Colonic mucosa (tissue), 4 donors: ENCODE measurements around the gene HOXC10. TPM values are rescaled to one million over a fixed set of nuclear protein-coding genes. Genes with fewer than 3 reads are reported as not detected.

ENCODE experiments used
- DNase-seq: peaks from one replicate; pipeline ENCODE4 v3.0.0-alpha.2; 2020
- H3K27ac ChIP-seq: fragments of 200-600 bp; one replicate; pipeline ENCODE4 v1.8.0; 2021
- H3K27me3 ChIP-seq: fragments of 200-600 bp; one replicate; pipeline ENCODE4 v1.8.0; 2021
- H3K36me3 ChIP-seq: fragments of 200-600 bp; one replicate; pipeline ENCODE4 v1.8.0; 2021
- H3K4me1 ChIP-seq: fragments of 200-600 bp; one replicate; pipeline ENCODE4 v1.8.0; 2021; ENCODE audit warnings: mild to moderate bottlenecking
- H3K4me3 ChIP-seq: fragments of 200-600 bp; one replicate; pipeline ENCODE4 v1.8.0; 2021
- H3K9ac ChIP-seq, 2 donors: one replicate each; pipeline ENCODE4 v1.7.0; 2013; ENCODE audit warnings: control low read depth in 2 of 2, low read depth in 2 of 2, low read length in 2 of 2
- H3K9me3 ChIP-seq: fragments of 200-600 bp; one replicate; pipeline ENCODE4 v1.8.0; 2021
- intact Hi-C: fragments of 100-400 bp; cut with DNase I; formaldehyde crosslinking; loops from one replicate; pipeline ENCODE4 v1.14.1; 2022
- total RNA-seq, 2 donors: library from RNA; stranded (reverse); fragmentation: NEBNext Ultra II Directional in 1 of 2; extraction: Animal tissue kit (Norgen Biotek cat#: 25700) in 1 of 2; gene quantifications; one replicate each; pipeline ENCODE4 v1.2.1, GENCODE V29; 2021
- TF ChIP-seq, protein P1 (sequence below): fragments of 200-600 bp; IDR thresholded peaks from one replicate; pipeline ENCODE4 v1.8.0; 2022; ENCODE audit warnings: antibody characterized with exemption, mild to moderate bottlenecking
- donor health status: healthy.
- donor health status: DM: no; HTN: no; CAD: no.
- donor health status: DM: no; HTN: no; CAD: no.

Gene HOXC10
- total RNA-seq, 2 donors from 2014 or later, result not detected

DNA sequence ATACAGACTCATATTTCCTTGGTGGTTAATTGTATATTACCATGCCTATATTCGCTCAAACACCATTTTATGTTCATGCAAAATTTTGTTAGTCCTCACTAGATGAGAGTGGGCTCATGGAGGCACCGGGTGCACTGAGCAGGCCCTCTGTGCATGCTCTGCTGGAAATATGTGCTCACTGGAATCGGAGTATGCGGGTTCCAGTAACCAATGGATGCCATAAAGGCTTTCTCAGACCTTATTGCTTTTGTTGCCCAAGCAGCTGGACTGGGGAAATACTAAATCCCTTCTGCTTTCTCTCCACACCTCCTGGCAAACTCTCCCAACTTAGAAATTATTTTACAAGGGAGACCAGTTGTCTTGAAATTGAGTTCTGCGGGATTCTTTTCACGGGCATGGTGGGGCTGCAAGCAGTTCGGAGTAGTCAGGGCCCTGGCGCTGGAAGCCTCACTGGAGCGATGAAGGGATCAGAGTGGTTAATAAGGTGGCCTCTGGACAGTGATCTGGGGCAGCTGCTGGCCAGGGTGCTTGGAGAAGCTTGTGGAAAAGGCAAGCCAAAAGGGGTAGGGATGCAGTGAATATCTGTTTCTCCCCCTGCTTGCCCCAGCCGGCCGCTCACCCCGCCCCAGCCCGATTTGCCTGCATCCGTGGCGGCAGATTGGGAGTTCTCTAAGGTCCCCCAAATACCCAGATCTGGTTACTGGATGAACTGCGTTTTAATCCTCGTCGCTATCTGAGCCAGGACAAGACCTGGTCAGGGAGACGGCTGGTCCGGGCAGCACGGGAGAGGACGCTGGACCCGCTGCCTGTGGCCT is 35.9 kb downstream of the HOXC10 start:
- Histone ChIP-seq H3K36me3 (no peaks in the 10 kb centered on the region), H3K4me1 (peaks cover 6% of the 10 kb centered on the region), H3K9me3 (no peaks in the 10 kb centered on the region), H3K27ac (no peak overlapping the region), H3K4me3 (no peak overlapping the region), H3K27me3 (peaks cover 94% of the 10 kb centered on the region), H3K9ac (peak overlapping the region in 1 of 2 donors; percentile 12)
- no peak for DNase-seq
- intact Hi-C loops, result no loop called here
- TF ChIP-seq, protein P1, sequence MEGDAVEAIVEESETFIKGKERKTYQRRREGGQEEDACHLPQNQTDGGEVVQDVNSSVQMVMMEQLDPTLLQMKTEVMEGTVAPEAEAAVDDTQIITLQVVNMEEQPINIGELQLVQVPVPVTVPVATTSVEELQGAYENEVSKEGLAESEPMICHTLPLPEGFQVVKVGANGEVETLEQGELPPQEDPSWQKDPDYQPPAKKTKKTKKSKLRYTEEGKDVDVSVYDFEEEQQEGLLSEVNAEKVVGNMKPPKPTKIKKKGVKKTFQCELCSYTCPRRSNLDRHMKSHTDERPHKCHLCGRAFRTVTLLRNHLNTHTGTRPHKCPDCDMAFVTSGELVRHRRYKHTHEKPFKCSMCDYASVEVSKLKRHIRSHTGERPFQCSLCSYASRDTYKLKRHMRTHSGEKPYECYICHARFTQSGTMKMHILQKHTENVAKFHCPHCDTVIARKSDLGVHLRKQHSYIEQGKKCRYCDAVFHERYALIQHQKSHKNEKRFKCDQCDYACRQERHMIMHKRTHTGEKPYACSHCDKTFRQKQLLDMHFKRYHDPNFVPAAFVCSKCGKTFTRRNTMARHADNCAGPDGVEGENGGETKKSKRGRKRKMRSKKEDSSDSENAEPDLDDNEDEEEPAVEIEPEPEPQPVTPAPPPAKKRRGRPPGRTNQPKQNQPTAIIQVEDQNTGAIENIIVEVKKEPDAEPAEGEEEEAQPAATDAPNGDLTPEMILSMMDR, result no peak

- intact Hi-C loops, result no loop called here
- Histone ChIP-seq H3K9ac (no peak overlapping the region), H3K9me3 (no peaks in the 10 kb centered on the region), H3K4me3 (no peak overlapping the region), H3K36me3 (no peaks in the 10 kb centered on the region), H3K4me1 (peaks cover 6% of the 10 kb centered on the region), H3K27ac (no peak overlapping the region), H3K27me3 (peaks cover 94% of the 10 kb centered on the region)
- no peak for DNase-seq
- TF ChIP-seq, protein P1, result no peak
These were observed 36.6 kb downstream of the HOXC10 start for GRCh38 chr12:54021432-54022013.

DNA sequence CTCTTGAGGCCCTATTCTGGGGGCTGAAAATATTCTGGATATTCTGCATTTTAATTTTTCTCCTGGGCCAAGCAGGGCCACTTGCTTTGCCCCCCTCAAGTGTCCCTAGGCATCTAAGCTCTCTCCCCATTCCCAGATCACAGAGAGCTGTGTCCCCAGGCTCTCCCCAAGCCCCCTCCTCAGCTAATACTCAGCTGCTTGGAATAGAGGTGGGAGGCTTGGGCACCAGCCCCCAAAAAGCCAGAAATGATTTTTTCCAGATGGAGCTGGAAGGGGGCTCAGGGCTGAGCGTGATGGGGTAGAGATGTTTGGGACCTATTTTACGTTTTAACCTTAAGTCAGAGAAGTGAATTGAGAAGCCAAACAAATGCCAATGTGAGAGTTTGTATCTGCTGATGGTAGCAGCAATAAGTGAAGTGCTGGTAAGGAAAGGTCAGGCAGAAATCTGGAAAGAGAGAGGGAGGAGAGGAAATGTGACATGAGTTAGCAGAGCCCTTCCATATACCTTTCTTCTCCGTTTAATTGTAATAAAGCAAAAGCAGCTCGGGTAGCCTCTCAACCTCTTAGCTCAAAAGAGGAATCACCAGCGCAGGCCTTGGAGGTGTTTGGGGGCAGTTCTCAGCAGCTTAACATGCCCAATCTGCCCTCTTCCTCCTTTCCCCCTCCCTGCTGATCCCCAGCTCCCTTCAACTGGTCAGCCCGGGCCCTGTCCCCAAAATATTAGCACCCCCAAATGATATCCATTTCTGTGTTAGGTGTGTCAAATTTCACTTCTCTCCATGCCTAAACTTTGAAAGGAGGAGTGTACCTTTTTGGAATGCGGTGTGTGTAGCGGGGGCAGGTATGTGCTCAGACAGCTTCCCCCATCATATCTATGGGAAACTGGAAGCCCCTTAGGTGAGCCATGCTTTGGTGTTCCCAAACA is 38.3 kb downstream of the HOXC10 start:
- no peak overlapping the region for H3K27ac ChIP-seq
- H3K4me3 ChIP-seq, result no peak overlapping the region
- intact Hi-C loops, result no loop called here
- no peaks in the 10 kb centered on the region for H3K9me3 ChIP-seq
- TF ChIP-seq, protein P1, result no peak
- H3K4me1 ChIP-seq, result peaks cover 3% of the 10 kb centered on the region
- no peaks in the 10 kb centered on the region for H3K36me3 ChIP-seq
- no peak for DNase-seq
- H3K9ac ChIP-seq, result no peak overlapping the region
- H3K27me3 ChIP-seq, result peaks cover 94% of the 10 kb centered on the region

GRCh38 chr12:54024127-54024526 is 39.2 kb downstream of the HOXC10 start:
- intact Hi-C loops, result no loop called here
- TF ChIP-seq, protein P1, result no peak
- Histone ChIP-seq H3K9me3 (no peaks in the 10 kb centered on the region), H3K36me3 (no peaks in the 10 kb centered on the region), H3K4me3 (no peak overlapping the region), H3K27ac (no peak overlapping the region), H3K27me3 (peaks cover 94% of the 10 kb centered on the region), H3K4me1 (no peaks in the 10 kb centered on the region), H3K9ac (no peak overlapping the region)
- no peak for DNase-seq

DNA sequence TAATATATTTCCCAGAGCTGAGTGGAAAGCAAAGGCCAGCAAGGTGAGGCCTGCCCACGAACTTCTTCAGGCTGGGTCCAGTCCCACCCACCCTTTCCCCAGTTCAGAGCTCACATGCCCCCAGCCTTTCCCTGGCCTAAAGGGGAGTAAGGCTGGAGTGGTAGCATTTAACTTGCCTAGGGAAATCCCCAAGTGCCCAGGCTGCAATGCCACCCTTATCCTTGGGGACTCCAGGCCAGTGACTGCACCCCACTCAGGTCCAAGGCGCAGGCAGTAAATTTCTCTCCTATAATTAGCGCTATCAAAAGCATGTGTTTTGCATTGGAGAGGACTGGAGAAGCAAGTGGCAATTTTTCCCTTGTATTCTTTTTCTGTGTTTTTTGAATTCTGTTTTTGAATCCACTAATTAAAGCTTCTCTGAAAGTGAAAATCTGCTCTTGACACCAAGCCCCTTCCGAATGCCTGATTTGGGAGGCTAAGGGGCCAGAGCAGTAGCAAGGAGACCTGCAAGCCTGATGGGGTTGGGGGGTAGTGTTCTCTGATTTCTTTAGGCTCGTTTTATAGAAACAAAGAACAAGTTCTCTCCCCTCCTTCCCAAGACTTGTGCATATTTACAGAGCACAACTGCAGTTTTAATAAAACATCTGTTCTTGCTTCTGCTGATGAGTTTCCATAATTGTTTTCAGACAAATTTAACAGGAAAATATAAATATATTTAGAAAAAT is 39.8 kb downstream of the HOXC10 start:
- TF ChIP-seq, protein P1, result no peak
- H3K4me1 ChIP-seq, result no peaks in the 10 kb centered on the region
- no peak for DNase-seq
- no peak overlapping the region for H3K4me3 ChIP-seq
- H3K9ac ChIP-seq, result no peak overlapping the region
- no peaks in the 10 kb centered on the region for H3K36me3 ChIP-seq
- no peaks in the 10 kb centered on the region for H3K9me3 ChIP-seq
- intact Hi-C loops, result loop anchor here (5.0 kb wide), 1 partner anchor 178 kb away; no protein-coding TSS in a partner anchor
- H3K27me3 ChIP-seq, result peaks cover 92% of the 10 kb centered on the region
- no peak overlapping the region for H3K27ac ChIP-seq
